Activated CD8-positive, alpha-beta memory T cell treated with anti-CD3 and anti-CD28 coated beads, Interleukin-2, amount 50 U/mL, for 1 hour (primary cell): ENCODE measurements around the gene SLC35D1.

Source experiments
- DNase-seq: peaks from one replicate; pipeline ENCODE4 v3.0.0-alpha.2; 2020; ENCODE audit errors: extremely low read depth

The SLC35D1 gene

GRCh38 chr1:67044631-67045270 is 9.2 kb downstream of the SLC35D1 start:
- no peak for DNase-seq

GRCh38 chr1:67043366-67043765 is 10.6 kb downstream of the SLC35D1 start:
- DNase-seq, result no peak

GRCh38 chr1:67041841-67042503 is 12.0 kb downstream of the SLC35D1 start:
- DNase-seq, result no peak

GRCh38 chr1:67040405-67040804 is 13.5 kb downstream of the SLC35D1 start:
- no peak for DNase-seq

GRCh38 chr1:67031859-67032247 is 22.1 kb downstream of the SLC35D1 start:
- no peak for DNase-seq

GRCh38 chr1:67031121-67031858 is 22.7 kb downstream of the SLC35D1 start:
- no peak for DNase-seq

GRCh38 chr1:67029472-67029871 is 24.5 kb downstream of the SLC35D1 start:
- no peak for DNase-seq

- no peak for DNase-seq
Measured at GRCh38 chr1:67020765-67021164, 33.2 kb downstream of the SLC35D1 start.

- no peak for DNase-seq
Measured at GRCh38 chr1:67020304-67020703, 33.6 kb downstream of the SLC35D1 start.

GRCh38 chr1:67019600-67020136 is 34.3 kb downstream of the SLC35D1 start:
- no peak for DNase-seq

- DNase-seq, result no peak
Measured at GRCh38 chr1:67019121-67019520, 34.8 kb downstream of the SLC35D1 start.

- DNase-seq, result no peak
Measured at GRCh38 chr1:67018574-67018973, 35.4 kb downstream of the SLC35D1 start.

- DNase-seq, result no peak
Measured at GRCh38 chr1:67013573-67013972, 40.4 kb downstream of the SLC35D1 start.

- DNase-seq, result no peak
Measured at GRCh38 chr1:67009792-67010191, 44.2 kb downstream of the SLC35D1 start.

GRCh38 chr1:67005068-67005467 is 48.9 kb downstream of the SLC35D1 start:
- no peak for DNase-seq

GRCh38 chr1:67004176-67004575 is 49.8 kb downstream of the SLC35D1 start:
- DNase-seq, result no peak

- no peak for DNase-seq
Measured at GRCh38 chr1:67001682-67002425, 52.1 kb downstream of the SLC35D1 start.

- no peak for DNase-seq
Measured at GRCh38 chr1:66999640-67000400, 54.1 kb downstream of the SLC35D1 start.

- no peak for DNase-seq
Measured at GRCh38 chr1:66998972-66999371, 55.0 kb downstream of the SLC35D1 start.

- peak; percentile 11 for DNase-seq
Measured at GRCh38 chr1:66996018-66996682, 57.8 kb downstream of the SLC35D1 start.

- DNase-seq, result no peak
Measured at GRCh38 chr1:66993076-66993475, 60.9 kb downstream of the SLC35D1 start.
